Urothelium cell line (cell line): ENCODE results near the gene TENM4.

Source experiments
- DNase-seq: peaks from one replicate; pipeline ENCODE4 v3.0.0; 2011; ENCODE audit warnings: low spot score, mixed read lengths
- FAIRE-seq: peaks from 2 replicates; lab custom pipeline; 2011; peaks lifted over from hg19 to GRCh38; lab: Jason Lieb, UNC

The TENM4 gene

DNA sequence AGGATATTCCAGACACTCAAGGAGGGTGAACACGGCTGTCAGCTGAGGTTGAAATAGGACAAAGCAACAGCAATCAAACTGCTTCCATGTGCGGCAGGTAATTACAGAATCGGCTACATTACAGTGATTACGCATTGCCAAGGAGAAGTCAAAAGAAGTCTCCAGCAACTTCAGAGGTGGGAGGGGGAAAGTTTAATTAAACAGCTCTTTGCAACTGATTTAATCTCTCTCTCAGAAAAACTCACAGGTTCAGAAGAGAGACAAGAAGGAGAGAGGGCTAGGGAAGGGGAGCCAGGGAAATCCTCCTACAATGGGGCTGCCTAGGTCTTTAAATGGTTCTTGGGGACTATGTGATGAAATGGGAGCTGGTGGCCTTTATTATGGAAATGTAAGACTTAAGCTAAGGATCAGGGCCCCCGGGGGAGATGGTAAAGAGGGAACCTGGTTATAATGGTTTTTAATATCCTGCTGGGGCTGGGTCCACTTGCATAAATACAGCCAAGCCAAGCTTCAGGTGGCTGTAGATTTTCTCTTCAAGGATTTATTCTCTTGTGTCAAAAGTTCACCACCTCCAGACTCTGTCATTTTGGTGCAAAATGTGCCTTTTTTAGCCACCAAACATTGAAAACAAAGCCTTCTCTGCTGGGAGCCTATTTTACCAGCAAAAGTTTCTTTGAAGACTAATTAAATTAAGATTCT lies 511.5 kb downstream of the TENM4 start:
- DNase-seq (no peak), FAIRE-seq (no peak)

GRCh38 chr11:78927511-78927910 lies 513.3 kb downstream of the TENM4 start:
- no peak for DNase-seq
- FAIRE-seq: no peak

- no peak for DNase-seq
- FAIRE-seq: no peak
Measured at GRCh38 chr11:78926633-78927338, 514.0 kb downstream of the TENM4 start.

GRCh38 chr11:78925387-78925786 lies 515.4 kb downstream of the TENM4 start:
- FAIRE-seq: no peak

DNA sequence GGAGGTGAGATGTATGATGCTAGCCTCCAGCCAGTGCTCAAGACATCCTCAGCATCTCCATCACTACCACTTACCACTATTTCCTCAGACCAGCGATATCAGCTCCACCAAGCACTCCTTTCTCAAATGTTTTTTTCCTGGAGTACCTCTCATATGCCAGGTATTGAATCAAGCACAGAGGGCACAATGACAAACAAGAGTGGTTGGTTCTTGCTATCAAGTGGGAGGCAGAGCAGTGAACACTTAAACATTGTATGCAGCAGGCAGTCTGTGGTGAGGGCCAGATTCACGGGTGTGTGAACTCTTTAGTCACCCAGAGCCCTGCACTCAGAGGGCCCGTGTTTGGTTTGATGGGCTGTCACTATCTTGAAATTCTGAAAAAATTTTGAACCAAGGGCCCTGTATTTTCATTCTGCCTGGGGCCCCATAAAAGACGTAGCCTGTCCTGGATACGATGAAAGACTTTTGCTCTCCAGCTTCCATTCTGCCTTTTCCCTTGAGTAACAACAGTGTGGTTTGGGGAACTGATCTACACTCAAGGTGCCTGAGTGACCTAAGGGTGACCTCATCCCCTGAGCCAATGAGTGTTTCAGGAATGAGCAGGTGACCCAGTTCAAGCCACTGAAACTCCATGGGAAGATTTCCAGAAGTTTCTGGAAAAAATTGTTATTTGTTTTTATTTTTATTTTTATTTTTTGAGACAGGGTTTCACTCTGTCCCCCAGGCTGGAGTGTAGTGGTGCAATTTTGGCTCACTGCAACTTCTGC lies 517.8 kb downstream of the TENM4 start:
- FAIRE-seq: no peak
- DNase-seq: no peak

More at GRCh38 chr11:78925387-78925786, 515.4 kb downstream of the TENM4 start:
- no peak for DNase-seq

GRCh38 chr11:78921509-78921908 lies 519.3 kb downstream of the TENM4 start:
- FAIRE-seq (no peak), DNase-seq (no peak)

GRCh38 chr11:78920329-78920728 lies 520.5 kb downstream of the TENM4 start:
- FAIRE-seq (no peak), DNase-seq (no peak)

GRCh38 chr11:78916759-78917158 lies 524.1 kb downstream of the TENM4 start:
- FAIRE-seq (no peak), DNase-seq (no peak)

- no peak for DNase-seq
- FAIRE-seq: no peak
Measured at GRCh38 chr11:78914503-78914902, 526.3 kb downstream of the TENM4 start.

DNA sequence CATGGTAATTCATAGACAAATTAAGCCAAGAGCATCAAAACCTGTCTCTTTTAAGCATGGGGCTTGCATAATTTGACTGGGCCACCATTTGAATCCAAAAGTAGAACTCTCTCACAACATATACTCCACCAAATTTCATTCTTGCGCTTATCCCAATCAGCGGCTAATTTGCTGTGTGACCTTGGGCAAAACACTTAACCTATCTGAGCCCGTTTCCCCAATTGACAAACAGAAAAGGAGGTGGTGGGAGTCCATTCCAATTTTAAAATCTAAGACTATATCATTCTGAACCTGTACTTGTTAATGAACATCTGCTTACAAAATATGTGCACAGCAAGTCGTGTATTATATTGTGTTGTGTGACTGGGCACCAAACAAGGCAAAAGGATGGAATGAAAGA lies 528.1 kb downstream of the TENM4 start:
- FAIRE-seq (no peak), DNase-seq (no peak)

DNA sequence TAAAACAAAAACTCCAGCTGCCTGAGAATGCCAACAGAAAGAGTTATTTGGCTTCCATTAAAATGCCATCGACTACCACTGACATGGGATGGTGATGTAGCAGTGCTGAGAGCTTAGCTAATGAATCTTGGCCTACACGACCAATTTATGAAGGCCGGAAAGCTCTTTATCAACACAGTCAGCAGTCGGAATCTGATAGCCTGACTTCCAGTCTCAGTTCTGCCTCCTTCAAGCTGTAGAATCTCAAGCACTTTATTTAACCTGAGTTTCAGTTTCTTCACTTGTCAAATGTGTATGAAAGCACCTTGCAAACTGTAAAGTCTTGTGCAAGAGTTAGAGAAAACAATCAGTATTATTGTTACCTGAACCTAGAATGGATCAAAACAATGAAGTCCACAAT lies 530.5 kb downstream of the TENM4 start:
- DNase-seq (no peak), FAIRE-seq (no peak)

- no peak for FAIRE-seq
Measured at GRCh38 chr11:78909386-78909785, 531.4 kb downstream of the TENM4 start.

GRCh38 chr11:78907636-78908035 lies 533.2 kb downstream of the TENM4 start:
- FAIRE-seq (no peak), DNase-seq (no peak)

More at GRCh38 chr11:78909386-78909785, 531.4 kb downstream of the TENM4 start:
- DNase-seq: no peak

DNA sequence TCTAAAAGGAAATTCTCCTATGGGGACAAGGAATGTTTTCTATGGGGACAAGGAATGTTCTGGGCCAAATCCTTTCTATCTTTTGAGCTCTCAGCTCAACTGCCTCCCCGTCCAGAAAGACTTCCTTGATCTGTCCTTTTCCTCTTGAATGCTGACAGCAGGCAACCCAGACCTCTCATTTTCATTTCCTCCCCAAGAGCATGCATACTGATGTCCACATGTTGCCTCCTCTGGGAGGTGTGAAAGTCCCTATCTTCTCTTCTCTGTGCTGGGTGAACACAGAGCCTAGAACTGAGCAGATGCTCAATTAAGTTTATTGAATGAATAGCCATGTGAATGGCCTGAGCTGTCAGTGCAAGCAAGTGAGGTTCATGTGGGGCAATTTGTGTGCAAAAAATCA lies 534.3 kb downstream of the TENM4 start:
- FAIRE-seq: no peak
- DNase-seq: no peak

DNA sequence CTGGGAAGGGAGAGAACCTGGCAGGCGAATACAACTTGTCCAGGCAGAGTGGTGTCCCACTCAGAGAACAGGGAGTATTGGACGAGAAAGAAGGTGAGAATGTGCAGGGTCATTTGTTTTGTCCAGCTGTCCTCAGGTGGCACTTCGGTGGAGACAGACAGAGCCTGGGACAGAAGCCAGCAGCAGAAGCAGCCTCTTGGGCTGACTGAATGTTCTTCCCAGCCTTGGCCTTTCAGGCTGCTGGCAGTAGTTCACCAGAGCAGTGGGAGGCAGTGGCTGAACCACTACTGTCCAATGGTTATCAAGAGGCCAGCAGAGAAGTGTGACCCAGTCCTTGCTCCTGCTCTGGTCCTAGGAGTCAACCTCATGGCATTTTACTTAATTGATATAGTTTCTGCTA lies 535.1 kb downstream of the TENM4 start:
- DNase-seq: no peak
- FAIRE-seq: no peak

DNA sequence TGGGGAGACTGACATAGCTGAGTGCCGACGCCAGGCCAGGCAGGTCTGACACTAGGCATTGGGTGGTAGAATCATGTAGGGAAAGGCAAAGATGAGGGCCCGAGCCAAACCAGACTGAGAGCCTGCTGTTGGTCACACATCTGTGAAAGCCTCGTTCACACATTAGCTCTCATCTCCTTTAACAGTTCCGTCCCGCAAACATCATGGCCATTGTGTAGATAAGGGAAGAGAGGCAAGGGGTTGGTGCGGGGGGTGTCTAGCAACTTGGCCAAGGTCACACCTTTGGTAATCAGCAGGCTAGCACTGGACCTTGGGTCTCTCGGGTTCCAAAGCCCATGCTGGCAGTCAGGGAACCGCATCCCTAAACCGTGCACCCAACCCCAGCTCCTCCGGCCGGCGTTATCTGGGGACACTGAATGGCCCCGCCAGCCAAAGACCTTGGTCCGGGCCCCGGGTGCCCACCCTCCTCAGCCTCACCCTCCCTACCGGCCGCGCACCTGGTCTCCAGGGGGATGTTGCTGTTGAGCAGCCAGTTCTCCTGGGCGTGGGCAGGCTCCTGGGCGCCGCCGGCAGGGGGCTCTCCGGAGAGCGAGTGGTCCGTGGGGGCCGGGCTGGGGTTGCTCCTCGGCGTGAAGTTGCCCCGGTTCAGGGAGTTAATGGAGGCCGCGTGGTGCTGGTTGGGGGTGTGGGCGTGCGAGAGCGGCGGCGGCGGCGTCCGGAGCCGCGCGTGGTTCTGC lies 537.9 kb downstream of the TENM4 start:
- no peak for FAIRE-seq

GRCh38 chr11:78901831-78902230 lies 539.0 kb downstream of the TENM4 start:
- no peak for DNase-seq
- no peak for FAIRE-seq

More for the DNA sequence above, 537.9 kb downstream of the TENM4 start:
- DNase-seq: peak; percentile 59

- DNase-seq (no peak), FAIRE-seq (no peak)
Measured at GRCh38 chr11:78898266-78898775, 542.5 kb downstream of the TENM4 start.

GRCh38 chr11:78893996-78894395 lies 546.8 kb downstream of the TENM4 start:
- DNase-seq (no peak), FAIRE-seq (no peak)

GRCh38 chr11:78889698-78890097 lies 551.1 kb downstream of the TENM4 start:
- DNase-seq (no peak), FAIRE-seq (no peak)

- FAIRE-seq: no peak
- no peak for DNase-seq
Measured at GRCh38 chr11:78886616-78887015, 554.2 kb downstream of the TENM4 start.
